Ovary (tissue), 9 donors: Measurements from ENCODE around the gene MCM9. TPM values are rescaled to one million over a fixed set of nuclear protein-coding genes. Genes with fewer than 3 reads are reported as not detected.

Source experiments
- DNase-seq, 5 donors: peaks; one replicate each; pipeline ENCODE4 v3.0.0-alpha.2; 2019 to 2020
- H3K27ac ChIP-seq, 2 donors: fragments of 200-600 bp; one replicate each; pipeline versions ENCODE4 v1.5.1 to v1.8.0; 2019 to 2022
- H3K27me3 ChIP-seq: fragments of 200-600 bp; one replicate; pipeline ENCODE4 v1.8.0; 2022
- H3K36me3 ChIP-seq: fragments of 200-600 bp; sonication (generic); one replicate; pipeline ENCODE4 v1.5.1; 2019
- H3K4me1 ChIP-seq: one replicate; pipeline ENCODE4 v1.8.1; 2013; ENCODE audit warnings: mild to moderate bottlenecking, moderate library complexity; ENCODE audit not compliant: insufficient read depth
- H3K4me3 ChIP-seq: fragments of 200-600 bp; sonication (generic); one replicate; pipeline ENCODE4 v1.5.1; 2017
- H3K9me3 ChIP-seq, 2 donors: fragments of 200-600 bp in 1 of 2; sonication (generic) in 1 of 2; one replicate each; pipeline versions ENCODE4 v1.5.1 to v1.8.1; 2013 to 2019; ENCODE audit warnings: mild to moderate bottlenecking in 1 of 2, moderate library complexity in 1 of 2
- EP300 ChIP-seq: sonication (generic); formaldehyde crosslinking; IDR thresholded peaks from one replicate; pipeline ENCODE4 v1.6.1; 2017; ENCODE audit warnings: antibody characterized with exemption
- POLR2A ChIP-seq: fragments of 450-650 bp; IDR thresholded peaks from one replicate; pipeline ENCODE4 v1.6.1; 2017; ENCODE audit warnings: antibody characterized with exemption, mild to moderate bottlenecking, moderate library complexity
- WGBS, 3 donors: extraction: QIAGEN DNeasy Blood & Tissue Kit in 1 of 3; methylation state at CpG; one replicate each; pipeline versions ENCODE4 v1.1.5 to v1.1.7; 2013 to 2017; 5-methylcytosine and 5-hydroxymethylcytosine counted together
- intact Hi-C, 4 donors: fragments of 100-400 bp; cut with DNase I; formaldehyde crosslinking; loops; one replicate each; pipeline versions ENCODE4 v1.11.0 to v1.15.1; 2022 to 2023
- polyA plus RNA-seq, 2 donors: library from polyadenylated mRNA; stranded (reverse); fragments of 200-250 nt in 1 of 2; fragments of 350-450 nt in 1 of 2; fragmentation: Illumina TruSeq in 1 of 2; extraction: RNeasy Lipid Tissue Mini Kit (QIAGEN cat#74804) in 1 of 2; gene quantifications; one replicate each; pipeline ENCODE4 v1.2.3, GENCODE V29; 2013 to 2014
- total RNA-seq, 7 donors: library from RNA; depleted of rRNA in 2 of 7; stranded (reverse); fragments of >200 nt in 2 of 7; fragmentation: NEBNext Ultra II Directional in 3 of 7; extraction: Animal tissue kit (Norgen Biotek cat#: 25700) in 3 of 7; gene quantifications; one replicate each; pipeline versions ENCODE4 v1.1.0 to v1.2.4, GENCODE V29; 2016 to 2023
- TF ChIP-seq, protein P1 (sequence below), 3 donors: fragments of 450-650 bp in 2 of 3; fragments of 200-600 bp in 1 of 3; IDR thresholded peaks; one replicate each; pipeline versions ENCODE4 v1.5.1 to v1.8.0; 2016 to 2022; ENCODE audit warnings: antibody characterized with exemption in 3 of 3, mild to moderate bottlenecking in 1 of 3
- donor health status: DM: no; HTN: no; CAD: no; lungs with moderate emphysema.
- donor health status: DM: no; HTN: no; CAD: no.
- donor health status: Bipolar disorder and iron deficiency.
- donor health status: DM: yes; HTN: yes; CAD: no.
- donor health status: DM: no; HTN: no; CAD: no.
- donor health status: DM: yes; HTN: yes; CAD: no.

MCM9 gene
- total and polyA plus RNA-seq, 9 donors = 5.5 to 17.5 (median 11.2) TPM

DNA sequence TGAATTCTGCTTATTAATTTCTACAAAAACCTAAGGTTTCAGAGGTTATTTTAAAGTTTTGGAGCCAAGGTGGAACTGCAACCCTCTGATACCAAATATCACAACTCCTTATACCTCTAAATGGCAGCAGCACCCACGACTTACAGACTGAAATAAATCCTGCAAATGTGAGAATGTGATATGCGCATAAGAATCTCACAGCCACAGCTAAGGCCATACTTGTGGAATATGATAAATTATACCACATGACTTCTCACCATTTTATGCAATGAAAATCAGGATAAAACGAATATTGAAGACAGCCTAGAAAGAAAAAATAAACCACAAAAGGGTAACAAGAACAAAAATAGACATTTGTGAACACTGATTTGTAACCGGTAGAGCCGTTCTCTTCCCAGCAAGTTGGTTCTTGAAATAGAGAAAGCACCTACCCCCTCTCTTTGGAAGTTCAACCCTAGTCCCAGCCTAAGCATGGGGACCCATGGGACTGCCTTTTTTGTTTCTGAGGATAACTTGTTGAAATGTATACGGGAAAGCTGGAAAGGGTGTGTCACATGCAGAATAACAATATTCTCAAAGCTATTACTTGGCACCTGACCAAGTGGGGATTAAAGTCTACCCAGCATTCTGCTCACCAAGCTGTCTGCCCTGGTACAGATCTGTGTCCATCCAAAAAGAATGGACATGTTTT lies 47.1 kb upstream of the MCM9 start:
- intact Hi-C loops = no loop called here
- no peaks in the 10 kb centered on the region for H3K36me3 ChIP-seq
- 84 to 89% (median 86%) methylated on average over 6 of the region's 6 CpGs for WGBS, 3 donors

DNA sequence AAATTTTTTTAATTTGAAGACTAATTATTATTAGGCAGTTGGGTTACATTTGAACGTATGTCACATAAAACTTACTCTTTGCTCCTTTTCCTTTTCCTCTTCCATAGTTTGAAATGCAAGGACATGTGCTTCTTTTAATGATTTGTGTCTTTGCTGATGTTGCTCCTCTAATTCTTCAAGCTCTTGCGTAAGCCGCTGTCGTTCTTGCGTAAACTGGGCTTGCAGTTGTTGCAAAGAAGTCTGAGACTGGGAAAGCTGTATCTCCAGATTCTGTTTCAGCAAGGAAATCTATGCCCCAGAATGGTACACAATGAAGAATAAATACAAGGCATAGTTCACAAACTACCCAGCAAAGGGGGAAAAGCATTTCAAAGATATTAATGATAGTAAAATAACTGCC lies 45.1 kb upstream of the MCM9 start:
- Histone ChIP-seq H3K36me3 (no peaks in the 10 kb centered on the region), H3K27me3 (no peaks in the 10 kb centered on the region), H3K4me1 (no peaks in the 10 kb centered on the region), H3K4me3 (no peak overlapping the region), H3K27ac (no peak overlapping the region), H3K9me3 (no peaks in the 10 kb centered on the region)
- WGBS, 3 donors = 88 to 93% (median 92%) methylated on average over 5 of the region's 5 CpGs
- TF ChIP-seq POLR2A (no peak), EP300 (no peak)
- TF ChIP-seq, protein P1, sequence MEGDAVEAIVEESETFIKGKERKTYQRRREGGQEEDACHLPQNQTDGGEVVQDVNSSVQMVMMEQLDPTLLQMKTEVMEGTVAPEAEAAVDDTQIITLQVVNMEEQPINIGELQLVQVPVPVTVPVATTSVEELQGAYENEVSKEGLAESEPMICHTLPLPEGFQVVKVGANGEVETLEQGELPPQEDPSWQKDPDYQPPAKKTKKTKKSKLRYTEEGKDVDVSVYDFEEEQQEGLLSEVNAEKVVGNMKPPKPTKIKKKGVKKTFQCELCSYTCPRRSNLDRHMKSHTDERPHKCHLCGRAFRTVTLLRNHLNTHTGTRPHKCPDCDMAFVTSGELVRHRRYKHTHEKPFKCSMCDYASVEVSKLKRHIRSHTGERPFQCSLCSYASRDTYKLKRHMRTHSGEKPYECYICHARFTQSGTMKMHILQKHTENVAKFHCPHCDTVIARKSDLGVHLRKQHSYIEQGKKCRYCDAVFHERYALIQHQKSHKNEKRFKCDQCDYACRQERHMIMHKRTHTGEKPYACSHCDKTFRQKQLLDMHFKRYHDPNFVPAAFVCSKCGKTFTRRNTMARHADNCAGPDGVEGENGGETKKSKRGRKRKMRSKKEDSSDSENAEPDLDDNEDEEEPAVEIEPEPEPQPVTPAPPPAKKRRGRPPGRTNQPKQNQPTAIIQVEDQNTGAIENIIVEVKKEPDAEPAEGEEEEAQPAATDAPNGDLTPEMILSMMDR (IDR thresholded peaks at IDR 0.05) = no peak
- peak in 1 of 5 donors; percentile 22 for DNase-seq
- intact Hi-C loops = no loop called here

More for the DNA sequence above, 47.1 kb upstream of the MCM9 start:
- Histone ChIP-seq H3K4me1 (no peaks in the 10 kb centered on the region), H3K27ac (no peak overlapping the region), H3K4me3 (no peak overlapping the region), H3K27me3 (no peaks in the 10 kb centered on the region), H3K9me3 (no peaks in the 10 kb centered on the region)
- DNase-seq = no peak
- TF ChIP-seq, protein P1 (IDR thresholded peaks at IDR 0.05) = no peak
- TF ChIP-seq POLR2A (no peak), EP300 (no peak)

GRCh38 chr6:118974790-118975189 lies 39.8 kb upstream of the MCM9 start:
- TF ChIP-seq, protein P1 (IDR thresholded peaks at IDR 0.05) = no peak
- TF ChIP-seq EP300 (no peak), POLR2A (no peak)
- Histone ChIP-seq H3K4me3 (no peak overlapping the region), H3K4me1 (no peaks in the 10 kb centered on the region), H3K9me3 (no peaks in the 10 kb centered on the region), H3K36me3 (no peaks in the 10 kb centered on the region), H3K27me3 (no peaks in the 10 kb centered on the region), H3K27ac (no peak overlapping the region)
- DNase-seq = no peak
- intact Hi-C loops = no loop called here
- WGBS, 3 donors = 57 to 70% (median 63%) methylated on average over 1 of the region's 1 CpG

DNA sequence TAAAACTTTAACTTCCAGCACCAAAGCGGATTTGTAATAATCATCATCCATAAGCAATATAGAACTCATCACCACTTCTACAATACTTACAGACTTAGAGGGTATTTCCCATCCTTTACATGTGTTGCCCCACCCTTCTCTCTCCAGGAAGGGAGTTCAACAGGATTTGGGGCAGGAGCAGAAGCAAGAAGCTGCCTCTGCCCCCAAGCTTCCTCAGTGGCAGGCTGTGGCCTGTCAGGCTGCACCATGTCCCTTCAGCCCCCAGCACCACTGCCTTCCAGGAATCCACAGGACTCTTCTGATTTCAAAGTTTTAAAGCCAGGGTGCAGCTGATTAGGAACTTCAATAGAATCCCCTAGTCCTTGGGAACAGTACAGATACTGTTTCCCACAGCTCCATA lies 36.7 kb upstream of the MCM9 start:
- intact Hi-C loops = no loop called here
- no peak for TF ChIP-seq POLR2A
- TF ChIP-seq, protein P1 (IDR thresholded peaks at IDR 0.05) = no peak
- no peak for TF ChIP-seq EP300

More for the DNA sequence above, 36.7 kb upstream of the MCM9 start:
- Histone ChIP-seq H3K4me1 (no peaks in the 10 kb centered on the region), H3K27ac (no peak overlapping the region), H3K27me3 (no peaks in the 10 kb centered on the region), H3K9me3 (no peaks in the 10 kb centered on the region), H3K36me3 (no peaks in the 10 kb centered on the region), H3K4me3 (no peak overlapping the region)
- WGBS, 3 donors = 95 to 100% (median 95%) methylated on average over 1 of the region's 1 CpG
- DNase-seq = no peak
